HG02981 (cell line): Measurements from ENCODE around the gene ZNF407.

Experiments used
- ATAC-seq: cut with Tn5 transposase; IDR thresholded peaks from one replicate; pipeline ENCODE4 v1.9.1; 2021; ENCODE audit warnings: mild to moderate bottlenecking, moderate library complexity; ENCODE audit not compliant: unreplicated experiment

Gene ZNF407

GRCh38 chr18:74819433-74820059, 221.9 kb downstream of the ZNF407 start:
- ATAC-seq = peak; percentile 82

GRCh38 chr18:74820160-74820780, 222.6 kb downstream of the ZNF407 start:
- no peak for ATAC-seq

- no peak for ATAC-seq
These were observed 227.8 kb downstream of the ZNF407 start for GRCh38 chr18:74825460-74825859.

GRCh38 chr18:74826572-74826971, 228.9 kb downstream of the ZNF407 start:
- no peak for ATAC-seq

- ATAC-seq = no peak
These were observed 230.5 kb downstream of the ZNF407 start for GRCh38 chr18:74828200-74828599.

- no peak for ATAC-seq
These were observed 234.0 kb downstream of the ZNF407 start for GRCh38 chr18:74831571-74832250.

GRCh38 chr18:74832381-74832780, 234.7 kb downstream of the ZNF407 start:
- ATAC-seq = no peak

GRCh38 chr18:74832999-74833398, 235.3 kb downstream of the ZNF407 start:
- no peak for ATAC-seq

- ATAC-seq = no peak
These were observed 237.0 kb downstream of the ZNF407 start for GRCh38 chr18:74834424-74835309.

- ATAC-seq = no peak
These were observed 238.8 kb downstream of the ZNF407 start for GRCh38 chr18:74836296-74837139.

- ATAC-seq = no peak
These were observed 243.0 kb downstream of the ZNF407 start for GRCh38 chr18:74840492-74841167.

- ATAC-seq = no peak
These were observed 243.6 kb downstream of the ZNF407 start for GRCh38 chr18:74841248-74841647.

- ATAC-seq = no peak
These were observed 251.6 kb downstream of the ZNF407 start for GRCh38 chr18:74849301-74849700.

GRCh38 chr18:74856434-74856833, 258.8 kb downstream of the ZNF407 start:
- no peak for ATAC-seq

GRCh38 chr18:74856928-74857327, 259.3 kb downstream of the ZNF407 start:
- ATAC-seq = no peak

GRCh38 chr18:74857901-74858300, 260.2 kb downstream of the ZNF407 start:
- ATAC-seq = no peak

- ATAC-seq = no peak
These were observed 263.5 kb downstream of the ZNF407 start for GRCh38 chr18:74861154-74861553.

- no peak for ATAC-seq
These were observed 264.4 kb downstream of the ZNF407 start for GRCh38 chr18:74862094-74862493.

GRCh38 chr18:74866577-74866976, 268.9 kb downstream of the ZNF407 start:
- ATAC-seq = no peak

GRCh38 chr18:74868461-74868860, 270.8 kb downstream of the ZNF407 start:
- ATAC-seq = no peak
